LNCAP (cell line): ENCODE measurements around the gene VPS51.

Source experiments
- CTCF ChIP-seq: fragments of 450-650 bp; IDR thresholded peaks from 2 replicates; pipeline ENCODE4 v1.5.1; 2017; ENCODE audit warnings: mild to moderate bottlenecking

The VPS51 gene

GRCh38 chr11:65102142-65103095, 6.4 kb downstream of the VPS51 start:
- no peak for TF ChIP-seq CTCF

- no peak for TF ChIP-seq CTCF
Measured at GRCh38 chr11:65103476-65103875, 7.5 kb downstream of the VPS51 start.

- TF ChIP-seq CTCF, result no peak
Measured at GRCh38 chr11:65104628-65105027, 8.6 kb downstream of the VPS51 start.

GRCh38 chr11:65107078-65107477, 11.1 kb downstream of the VPS51 start:
- TF ChIP-seq CTCF, result no peak

- no peak for TF ChIP-seq CTCF
Measured at GRCh38 chr11:65107751-65108468, 11.9 kb downstream of the VPS51 start.

- TF ChIP-seq CTCF, result no peak
Measured at GRCh38 chr11:65108469-65109123, 12.6 kb downstream of the VPS51 start.
